ENCODE results near the gene RAP1A.

DNA sequence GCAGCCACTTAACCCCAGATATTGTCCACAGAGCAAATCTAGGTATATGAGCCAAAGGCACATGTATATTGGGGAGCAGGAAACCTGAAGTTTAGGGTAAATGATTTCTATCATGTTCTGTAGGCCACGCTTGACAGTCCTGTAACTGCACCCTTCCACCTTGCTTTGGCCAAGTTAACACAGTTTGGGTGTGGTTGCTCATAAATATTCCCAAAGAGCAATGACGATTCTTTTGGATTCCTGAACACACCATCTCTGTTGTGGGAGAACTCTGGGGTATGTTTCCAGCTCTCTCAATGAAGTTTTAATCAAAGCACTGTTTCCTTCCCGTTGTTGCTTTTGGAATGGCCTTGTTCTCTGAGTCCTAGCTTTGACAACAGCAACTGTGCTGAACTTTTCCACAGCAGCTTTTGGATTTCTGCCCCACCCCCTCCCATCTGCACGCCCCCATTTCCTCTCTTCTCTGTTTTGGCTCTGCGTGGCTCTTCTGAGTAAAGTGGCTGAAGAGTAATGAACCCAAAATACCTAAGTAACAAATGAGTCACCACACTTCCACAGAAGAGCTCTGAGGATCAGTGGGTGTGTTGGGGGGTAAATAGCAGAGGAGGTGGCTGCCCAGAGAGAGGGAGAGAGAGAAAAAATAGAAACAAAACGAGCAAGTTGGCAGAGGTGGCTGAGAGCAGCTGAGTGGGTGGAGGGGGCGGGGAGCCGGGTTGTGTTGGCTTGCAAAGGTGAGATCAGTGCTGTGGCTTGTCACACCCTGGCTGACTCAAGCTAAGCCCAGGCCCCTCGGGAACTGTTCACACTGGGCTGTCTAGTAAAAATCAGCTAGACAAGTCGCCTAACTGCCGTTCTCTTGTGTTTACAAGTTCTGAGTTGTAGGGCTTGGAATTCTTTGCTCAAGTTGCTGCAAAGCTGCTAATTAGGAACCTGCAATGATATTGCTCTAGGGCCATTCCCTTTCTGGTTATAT is 26.9 kb upstream of the RAP1A start:
- TF ChIP-seq, protein P1, sequence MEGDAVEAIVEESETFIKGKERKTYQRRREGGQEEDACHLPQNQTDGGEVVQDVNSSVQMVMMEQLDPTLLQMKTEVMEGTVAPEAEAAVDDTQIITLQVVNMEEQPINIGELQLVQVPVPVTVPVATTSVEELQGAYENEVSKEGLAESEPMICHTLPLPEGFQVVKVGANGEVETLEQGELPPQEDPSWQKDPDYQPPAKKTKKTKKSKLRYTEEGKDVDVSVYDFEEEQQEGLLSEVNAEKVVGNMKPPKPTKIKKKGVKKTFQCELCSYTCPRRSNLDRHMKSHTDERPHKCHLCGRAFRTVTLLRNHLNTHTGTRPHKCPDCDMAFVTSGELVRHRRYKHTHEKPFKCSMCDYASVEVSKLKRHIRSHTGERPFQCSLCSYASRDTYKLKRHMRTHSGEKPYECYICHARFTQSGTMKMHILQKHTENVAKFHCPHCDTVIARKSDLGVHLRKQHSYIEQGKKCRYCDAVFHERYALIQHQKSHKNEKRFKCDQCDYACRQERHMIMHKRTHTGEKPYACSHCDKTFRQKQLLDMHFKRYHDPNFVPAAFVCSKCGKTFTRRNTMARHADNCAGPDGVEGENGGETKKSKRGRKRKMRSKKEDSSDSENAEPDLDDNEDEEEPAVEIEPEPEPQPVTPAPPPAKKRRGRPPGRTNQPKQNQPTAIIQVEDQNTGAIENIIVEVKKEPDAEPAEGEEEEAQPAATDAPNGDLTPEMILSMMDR (optimal IDR thresholded peaks at IDR 0.05 in 1 of 3, IDR thresholded peaks at IDR 0.05 in 1 of 3, conservative IDR thresholded peaks at IDR 0.05 in 1 of 3; ENCODE audit: extremely low read depth in 1 of 3, insufficient read depth in 2 of 3, low read length in 3 of 3): no peak
- no peak for TF ChIP-seq EZH2 (IDR thresholded peaks at IDR 0.05; ENCODE audit: low read length)
